Heart left ventricle (tissue), 16 donors: ENCODE data around the gene CXXC5. TPM values are rescaled to one million over a fixed set of nuclear protein-coding genes. Genes with fewer than 3 reads are reported as not detected.

Experiments
- ATAC-seq, 4 donors: fragments of 200-7000 bp; cut with Tn5 transposase; one replicate each; pipeline ENCODE4 v1.9.1; 2020 to 2022; ENCODE audit warnings: moderate library complexity in 4 of 4, mild to moderate bottlenecking in 3 of 4, moderate number of reproducible peaks in 1 of 4
- DNase-seq, 5 donors: peaks; one replicate each; pipeline ENCODE4 v3.0.0-alpha.2; 2020
- H3K27ac ChIP-seq, 12 donors: fragments of 200-600 bp; sonication (generic) in 4 of 12; one replicate each; pipeline versions ENCODE4 v1.5.0 to v1.8.0; 2016 to 2022; ENCODE audit warnings: mild to moderate bottlenecking in 2 of 12
- H3K27me3 ChIP-seq, 9 donors: fragments of 200-600 bp; sonication (generic) in 2 of 9; one replicate each; pipeline versions ENCODE4 v1.5.1 to v1.8.0; 2016 to 2022; ENCODE audit warnings: mild to moderate bottlenecking in 3 of 9
- H3K36me3 ChIP-seq, 9 donors: fragments of 200-600 bp; sonication (generic) in 2 of 9; one replicate each; pipeline versions ENCODE4 v1.5.0 to v1.8.0; 2018 to 2022; ENCODE audit warnings: mild to moderate bottlenecking in 2 of 9
- H3K4me1 ChIP-seq, 12 donors: fragments of 200-600 bp; sonication (generic) in 4 of 12; one replicate each; pipeline versions ENCODE4 v1.5.0 to v1.8.0; 2016 to 2022; ENCODE audit warnings: mild to moderate bottlenecking in 3 of 12
- H3K4me3 ChIP-seq, 12 donors: fragments of 200-600 bp; sonication (generic) in 4 of 12; one replicate each; pipeline versions ENCODE4 v1.5.0 to v1.8.0; 2017 to 2022; ENCODE audit warnings: mild to moderate bottlenecking in 9 of 12, moderate library complexity in 4 of 12
- H3K9me3 ChIP-seq, 12 donors: fragments of 200-600 bp; sonication (generic) in 4 of 12; one replicate each; pipeline versions ENCODE4 v1.5.0 to v1.8.0; 2016 to 2022; ENCODE audit warnings: mild to moderate bottlenecking in 1 of 12
- POLR2A ChIP-seq, 2 donors: fragments of 450-650 bp; IDR thresholded peaks; one replicate each; pipeline ENCODE4 v1.6.1; 2017; ENCODE audit warnings: antibody characterized with exemption in 2 of 2, mild to moderate bottlenecking in 2 of 2, moderate library complexity in 2 of 2
- WGBS, 4 donors: extraction: QIAGEN DNeasy Blood & Tissue Kit in 2 of 4; methylation state at CpG; one replicate each; pipeline versions ENCODE4 v1.1.5 to v1.1.7; 2013 to 2018; 5-methylcytosine and 5-hydroxymethylcytosine counted together
- intact Hi-C, 10 donors: fragments of 100-400 bp; cut with DNase I; formaldehyde crosslinking; loops; one replicate each; pipeline versions ENCODE4 v1.11.1 to v1.14.2; 2022
- polyA plus RNA-seq, 2 donors: library from polyadenylated mRNA; stranded (reverse); fragments of 200-250 nt; gene quantifications; one replicate each; pipeline ENCODE4 v1.2.3, GENCODE V29; 2013
- total RNA-seq, 9 donors: library from RNA; depleted of rRNA in 2 of 9; stranded (reverse); fragments of >200 nt in 2 of 9; fragmentation: NEBNext Ultra II Directional in 3 of 9; extraction: Animal tissue kit (Norgen Biotek cat#: 25700) in 3 of 9; gene quantifications; one replicate each; pipeline versions ENCODE4 v1.1.0 to v1.2.4, GENCODE V29; 2016 to 2023
- TF ChIP-seq, protein P1 (sequence below), 12 donors: fragments of 200-600 bp; sonication (generic) in 4 of 12; IDR thresholded peaks; one replicate each; pipeline versions ENCODE4 v1.5.0 to v1.8.0; 2018 to 2022; ENCODE audit warnings: antibody characterized with exemption in 12 of 12, mild to moderate bottlenecking in 5 of 12
- donor health status: ischemic (EF 13 %, LVEDD 7.1; RV severe dilation, severe dysfunction).
- donor health status: healthy with polysubstance abuse.
- donor health status: DM: no; HTN: yes; CAD: no.
- donor health status: DM: no; HTN: no; CAD: no.
- donor health status: ischemic (EF 25% LVEDD 6.9; RV normal size, moderate dysfunction).
- donor health status: ischemic (EF 25% LVEDD 5.7; RV mildly dilated, moderate dysfunction).
- donor health status: healthy.
- donor health status: DM: yes; HTN: yes; CAD: no.
- donor health status: ischemic (EF 35%, LVEDD 5.7; RV mildly dilated, moderate dysfunction).
- donor health status: nonischemic (EF 11% LVEDD 7.7; RV severe dilation, severe dysfunction).
- donor health status: DM: yes; HTN: yes; CAD: no.
- donor health status: PGD.
- donor health status: ischemic (EF 29% LVEDD 5.4; RV normal size, mild dysfunction).
- donor health status: nonischemic (EF 23%, LVEDD 6.1; RV moderate dilation, normal function).

The CXXC5 gene
- total and polyA plus RNA-seq, 11 donors, result 29.8 to 74.6 (median 36.3) TPM

DNA sequence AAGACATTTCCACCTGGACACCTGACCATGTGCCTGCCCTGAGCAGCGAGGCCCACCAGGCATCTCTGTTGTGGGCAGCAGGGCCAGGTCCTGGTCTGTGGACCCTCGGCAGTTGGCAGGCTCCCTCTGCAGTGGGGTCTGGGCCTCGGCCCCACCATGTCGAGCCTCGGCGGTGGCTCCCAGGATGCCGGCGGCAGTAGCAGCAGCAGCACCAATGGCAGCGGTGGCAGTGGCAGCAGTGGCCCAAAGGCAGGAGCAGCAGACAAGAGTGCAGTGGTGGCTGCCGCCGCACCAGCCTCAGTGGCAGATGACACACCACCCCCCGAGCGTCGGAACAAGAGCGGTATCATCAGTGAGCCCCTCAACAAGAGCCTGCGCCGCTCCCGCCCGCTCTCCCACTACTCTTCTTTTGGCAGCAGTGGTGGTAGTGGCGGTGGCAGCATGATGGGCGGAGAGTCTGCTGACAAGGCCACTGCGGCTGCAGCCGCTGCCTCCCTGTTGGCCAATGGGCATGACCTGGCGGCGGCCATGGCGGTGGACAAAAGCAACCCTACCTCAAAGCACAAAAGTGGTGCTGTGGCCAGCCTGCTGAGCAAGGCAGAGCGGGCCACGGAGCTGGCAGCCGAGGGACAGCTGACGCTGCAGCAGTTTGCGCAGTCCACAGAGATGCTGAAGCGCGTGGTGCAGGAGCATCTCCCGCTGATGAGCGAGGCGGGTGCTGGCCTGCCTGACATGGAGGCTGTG is 32.4 kb downstream of the CXXC5 start:
- peaks cover 0 to 65% (median 29%) of the 10 kb centered on the region in 12 donors for H3K4me1 ChIP-seq
- intact Hi-C loops, result no loop called here
- DNase-seq, result peak in 1 of 5 donors; percentile 20

DNA sequence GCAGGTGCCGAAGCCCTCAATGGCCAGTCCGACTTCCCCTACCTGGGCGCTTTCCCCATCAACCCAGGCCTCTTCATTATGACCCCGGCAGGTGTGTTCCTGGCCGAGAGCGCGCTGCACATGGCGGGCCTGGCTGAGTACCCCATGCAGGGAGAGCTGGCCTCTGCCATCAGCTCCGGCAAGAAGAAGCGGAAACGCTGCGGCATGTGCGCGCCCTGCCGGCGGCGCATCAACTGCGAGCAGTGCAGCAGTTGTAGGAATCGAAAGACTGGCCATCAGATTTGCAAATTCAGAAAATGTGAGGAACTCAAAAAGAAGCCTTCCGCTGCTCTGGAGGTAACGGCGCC is 32.9 kb downstream of the CXXC5 start:
- Histone ChIP-seq H3K36me3 (peaks cover 0 to 42% (median 34%) of the 10 kb centered on the region in 9 donors), H3K4me1 (peaks cover 0 to 66% (median 30%) of the 10 kb centered on the region in 12 donors), H3K27ac (no peak overlapping the region), H3K4me3 (no peak overlapping the region), H3K9me3 (no peaks in the 10 kb centered on the region), H3K27me3 (no peaks in the 10 kb centered on the region)
- DNase-seq, result no peak
- 92 to 99% (median 97%) methylated on average over 19 to 22 of the region's 22 CpGs for WGBS, 4 donors
- ATAC-seq, result no peak
- intact Hi-C loops, result no loop called here
- TF ChIP-seq, protein P1, sequence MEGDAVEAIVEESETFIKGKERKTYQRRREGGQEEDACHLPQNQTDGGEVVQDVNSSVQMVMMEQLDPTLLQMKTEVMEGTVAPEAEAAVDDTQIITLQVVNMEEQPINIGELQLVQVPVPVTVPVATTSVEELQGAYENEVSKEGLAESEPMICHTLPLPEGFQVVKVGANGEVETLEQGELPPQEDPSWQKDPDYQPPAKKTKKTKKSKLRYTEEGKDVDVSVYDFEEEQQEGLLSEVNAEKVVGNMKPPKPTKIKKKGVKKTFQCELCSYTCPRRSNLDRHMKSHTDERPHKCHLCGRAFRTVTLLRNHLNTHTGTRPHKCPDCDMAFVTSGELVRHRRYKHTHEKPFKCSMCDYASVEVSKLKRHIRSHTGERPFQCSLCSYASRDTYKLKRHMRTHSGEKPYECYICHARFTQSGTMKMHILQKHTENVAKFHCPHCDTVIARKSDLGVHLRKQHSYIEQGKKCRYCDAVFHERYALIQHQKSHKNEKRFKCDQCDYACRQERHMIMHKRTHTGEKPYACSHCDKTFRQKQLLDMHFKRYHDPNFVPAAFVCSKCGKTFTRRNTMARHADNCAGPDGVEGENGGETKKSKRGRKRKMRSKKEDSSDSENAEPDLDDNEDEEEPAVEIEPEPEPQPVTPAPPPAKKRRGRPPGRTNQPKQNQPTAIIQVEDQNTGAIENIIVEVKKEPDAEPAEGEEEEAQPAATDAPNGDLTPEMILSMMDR (IDR thresholded peaks at IDR 0.05), result no peak
- no peak for TF ChIP-seq POLR2A (IDR thresholded peaks at IDR 0.05)

More for the DNA sequence above, 32.4 kb downstream of the CXXC5 start:
- no peak for TF ChIP-seq POLR2A (IDR thresholded peaks at IDR 0.05)
- TF ChIP-seq, protein P1 (IDR thresholded peaks at IDR 0.05), result no peak
- 93 to 95% (median 94%) methylated on average over 21 to 36 of the region's 36 CpGs for WGBS, 4 donors
- Histone ChIP-seq H3K9me3 (no peaks in the 10 kb centered on the region), H3K27ac (peak overlapping the region in 1 of 12 donors; percentile 84), H3K27me3 (no peaks in the 10 kb centered on the region), H3K4me3 (no peak overlapping the region), H3K36me3 (peaks cover 0 to 42% (median 34%) of the 10 kb centered on the region in 9 donors)
- no peak for ATAC-seq

DNA sequence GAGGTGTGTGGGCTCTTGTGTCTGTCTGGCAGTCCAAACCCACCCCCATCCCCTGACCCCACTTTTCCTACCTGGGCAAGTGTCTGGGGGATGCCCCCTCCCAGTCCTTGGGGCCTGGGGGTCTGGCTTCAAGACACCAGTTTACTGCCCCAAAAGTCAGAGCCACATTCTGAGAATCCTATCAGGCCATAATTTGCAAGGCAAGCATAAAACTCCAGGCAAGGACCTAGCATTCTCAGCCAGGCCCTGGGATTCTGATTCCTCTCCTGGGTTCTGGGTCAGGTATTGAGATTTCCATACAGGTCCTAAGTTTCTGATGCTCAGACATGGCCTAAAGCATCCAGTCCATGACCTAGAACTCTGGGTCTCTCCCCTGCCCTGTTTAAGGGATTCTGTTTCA is 33.3 kb downstream of the CXXC5 start:
- ATAC-seq (no peak), DNase-seq (no peak)
- Histone ChIP-seq H3K4me3 (no peak overlapping the region), H3K27ac (peak overlapping the region in 2 of 12 donors; percentile 8 to 25), H3K36me3 (peaks cover 0 to 42% (median 34%) of the 10 kb centered on the region in 9 donors), H3K4me1 (peaks cover 0 to 68% (median 30%) of the 10 kb centered on the region in 12 donors), H3K9me3 (no peaks in the 10 kb centered on the region), H3K27me3 (no peaks in the 10 kb centered on the region)
- intact Hi-C loops, result no loop called here
- no peak for TF ChIP-seq POLR2A (IDR thresholded peaks at IDR 0.05)
- TF ChIP-seq, protein P1 (IDR thresholded peaks at IDR 0.05), result no peak

DNA sequence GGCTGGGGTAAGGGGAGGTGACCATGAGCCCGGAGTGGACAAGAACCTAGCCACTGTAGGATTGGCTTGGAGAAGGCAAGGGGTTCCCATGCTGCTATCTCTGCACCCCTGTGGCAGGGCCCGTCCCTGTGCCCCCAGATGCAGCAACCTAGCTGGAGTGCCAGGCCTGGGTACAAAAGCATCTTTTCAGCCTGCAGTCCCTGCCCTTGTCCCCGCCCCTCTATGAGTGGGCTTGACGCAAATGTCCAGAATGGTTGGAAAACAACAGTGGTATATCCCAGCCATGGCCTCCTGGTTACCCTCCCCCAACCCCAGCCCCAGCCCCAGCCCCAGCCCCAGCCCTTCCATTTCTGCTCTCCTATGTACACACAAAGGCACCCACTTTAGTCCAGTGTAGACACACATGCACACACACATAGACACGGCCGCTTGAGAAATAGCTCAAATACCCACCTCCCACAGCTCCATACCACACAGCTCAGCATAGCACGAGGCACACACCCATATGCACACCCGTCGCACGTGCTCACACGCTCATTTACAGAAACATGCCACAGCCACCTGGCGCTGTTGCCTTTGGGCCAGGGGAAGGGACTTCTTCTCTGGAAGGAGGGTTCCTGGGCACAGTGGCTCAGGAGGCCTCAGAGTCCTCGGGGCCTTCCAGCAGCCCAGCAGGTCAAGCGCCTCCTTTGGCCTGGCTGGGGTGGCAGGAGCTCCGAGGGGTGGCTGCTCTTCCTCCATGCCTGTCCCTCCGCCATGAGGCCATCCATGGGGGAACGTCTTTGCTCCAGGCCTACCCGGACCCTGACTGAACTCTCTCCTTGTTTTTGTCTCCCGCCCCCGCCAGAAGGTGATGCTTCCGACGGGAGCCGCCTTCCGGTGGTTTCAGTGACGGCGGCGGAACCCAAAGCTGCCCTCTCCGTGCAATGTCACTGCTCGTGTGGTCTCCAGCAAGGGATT is 34.1 kb downstream of the CXXC5 start:
- Histone ChIP-seq H3K27ac (peak overlapping the region in 3 of 12 donors; percentile 8 to 36 (median 25)), H3K36me3 (peaks cover 0 to 42% (median 34%) of the 10 kb centered on the region in 9 donors), H3K4me1 (peaks cover 0 to 68% (median 29%) of the 10 kb centered on the region in 12 donors), H3K4me3 (no peak overlapping the region), H3K9me3 (no peaks in the 10 kb centered on the region), H3K27me3 (no peaks in the 10 kb centered on the region)
- 83 to 90% (median 88%) methylated on average over 27 to 29 of the region's 29 CpGs for WGBS, 4 donors
- no peak for ATAC-seq
- DNase-seq, result peak in 1 of 5 donors; percentile 24
- TF ChIP-seq, protein P1 (IDR thresholded peaks at IDR 0.05), result no peak
- TF ChIP-seq POLR2A (IDR thresholded peaks at IDR 0.05), result no peak
- intact Hi-C loops, result no loop called here
